ENCODE results near the gene PDE6D.

The PDE6D gene

GRCh38 chr2:231708773-231709635 lies 72.1 kb downstream of the PDE6D start:
- peaks cover 14 to 19% of the 10 kb centered on the region in 2 donors for H3K36me3 ChIP-seq (ENCODE audit: control insufficient read depth in 1 of 2, insufficient read depth in 2 of 2, low read length in 2 of 2)
- H3K27me3 ChIP-seq (ENCODE audit: low read depth, low read length), result no peaks in the 10 kb centered on the region
- peak overlapping the region; percentile 93 for H3K27ac ChIP-seq (ENCODE audit: low read length)
- H3K4me1 ChIP-seq (ENCODE audit: control insufficient read depth in 1 of 2, insufficient read depth in 2 of 2, low read length in 2 of 2), result peaks cover 30 to 32% of the 10 kb centered on the region in 2 donors
- peak overlapping the region; percentile 78 to 86 for H3K4me3 ChIP-seq (ENCODE audit: low read depth in 1 of 2, low read length in 2 of 2)
- no peaks in the 10 kb centered on the region for H3K9me3 ChIP-seq (ENCODE audit: control insufficient read depth in 1 of 2, low read length in 2 of 2)

GRCh38 chr2:231707927-231708772 lies 72.9 kb downstream of the PDE6D start, which contains the start of gene PTMA:
Gene PTMA, plus strand, starts transcription at chr2:231708525. Its CDS starts 182 bp downstream, at chr2:231708707.
- no peaks in the 10 kb centered on the region for H3K27me3 ChIP-seq (ENCODE audit: low read depth, low read length)

DNA sequence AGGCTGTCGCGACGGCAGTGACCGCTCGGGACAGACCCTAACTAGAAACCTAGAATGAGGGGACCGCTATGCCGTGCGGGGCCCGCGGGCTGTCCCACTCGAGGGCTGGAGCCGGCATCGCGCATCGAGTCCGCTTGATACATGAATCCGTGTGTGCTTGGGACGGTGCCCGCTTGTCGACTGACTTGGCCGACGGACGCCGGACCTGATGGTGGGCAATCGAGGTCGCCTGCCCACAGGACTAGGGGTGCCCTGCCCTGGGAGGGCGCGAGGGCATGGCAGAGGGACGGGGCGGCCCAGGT lies 73.5 kb downstream of the PDE6D start:
- H3K9me3 ChIP-seq (ENCODE audit: control insufficient read depth in 1 of 2, low read length in 2 of 2), result no peaks in the 10 kb centered on the region
- H3K4me1 ChIP-seq (ENCODE audit: control insufficient read depth in 1 of 2, insufficient read depth in 2 of 2, low read length in 2 of 2), result peaks cover 23 to 25% of the 10 kb centered on the region in 2 donors
- H3K36me3 ChIP-seq (ENCODE audit: control insufficient read depth in 1 of 2, insufficient read depth in 2 of 2, low read length in 2 of 2), result peaks cover 13 to 15% of the 10 kb centered on the region in 2 donors
- peak overlapping the region; percentile 98 for H3K27ac ChIP-seq (ENCODE audit: low read length)
- H3K4me3 ChIP-seq (ENCODE audit: low read depth in 1 of 2, low read length in 2 of 2), result peak overlapping the region; percentile 86
- H3K27me3 ChIP-seq (ENCODE audit: low read depth, low read length), result no peaks in the 10 kb centered on the region

More at GRCh38 chr2:231707927-231708772, 72.9 kb downstream of the PDE6D start, which contains the start of gene PTMA:
- H3K9me3 ChIP-seq (ENCODE audit: control insufficient read depth in 1 of 2, low read length in 2 of 2), result no peaks in the 10 kb centered on the region
- peak within 1 kb of the TSS; percentile 86 for H3K4me3 ChIP-seq (ENCODE audit: low read depth in 1 of 2, low read length in 2 of 2)
- H3K27ac ChIP-seq (ENCODE audit: low read length), result peak within 1 kb of the TSS; percentile 98
- H3K4me1 ChIP-seq (ENCODE audit: control insufficient read depth in 1 of 2, insufficient read depth in 2 of 2, low read length in 2 of 2), result peaks cover 23 to 25% of the 10 kb centered on the region in 2 donors
- H3K36me3 ChIP-seq (ENCODE audit: control insufficient read depth in 1 of 2, insufficient read depth in 2 of 2, low read length in 2 of 2), result peaks cover 14 to 15% of the 10 kb centered on the region in 2 donors

DNA sequence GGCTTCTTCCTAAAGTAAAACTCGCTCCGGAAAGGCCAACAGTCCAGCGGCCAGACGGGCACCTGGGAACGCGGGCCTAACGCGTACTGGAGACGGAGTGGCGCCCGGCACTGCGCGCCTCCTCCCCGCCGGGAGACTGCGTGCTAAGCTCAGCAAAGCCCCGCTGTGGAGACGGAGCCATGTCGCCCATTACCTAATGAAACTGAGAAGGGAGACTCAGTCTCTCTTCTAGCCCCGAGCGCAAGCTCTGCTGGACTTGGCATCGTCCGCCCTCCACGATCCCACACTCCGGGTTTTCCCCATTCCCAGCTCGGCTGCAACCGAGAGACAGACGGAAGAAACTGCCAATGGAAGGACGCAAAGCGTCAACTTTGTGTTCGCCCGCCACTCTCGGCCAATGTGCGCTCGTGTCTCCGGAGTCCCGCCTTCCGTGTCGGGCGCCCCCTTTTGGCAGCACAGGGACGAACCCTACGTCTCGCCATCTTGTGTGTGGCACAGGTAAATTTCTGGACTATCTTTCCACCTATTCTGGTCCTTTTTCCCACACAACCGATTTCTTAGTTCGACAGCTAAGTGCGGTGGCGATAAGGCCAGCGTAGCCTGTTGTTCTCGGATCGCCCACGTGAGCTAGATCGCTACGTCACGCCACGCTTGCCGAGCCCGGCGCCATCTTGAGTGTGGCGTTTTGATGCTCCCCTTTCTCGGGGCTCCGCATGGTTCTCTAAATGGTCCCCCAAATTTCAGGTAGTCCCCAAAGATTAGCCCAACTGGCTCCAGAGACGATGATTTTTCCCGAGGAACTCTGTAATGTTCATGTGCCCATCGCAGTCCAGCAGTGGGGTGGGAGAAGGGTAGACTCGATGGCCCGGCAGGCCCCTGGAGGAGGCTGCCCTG lies 74.1 kb downstream of the PDE6D start:
- H3K27ac ChIP-seq (ENCODE audit: low read length), result peak overlapping the region; percentile 98
- H3K36me3 ChIP-seq (ENCODE audit: control insufficient read depth in 1 of 2, insufficient read depth in 2 of 2, low read length in 2 of 2), result peaks cover 7 to 9% of the 10 kb centered on the region in 2 donors
- no peaks in the 10 kb centered on the region for H3K27me3 ChIP-seq (ENCODE audit: low read depth, low read length)
- H3K4me3 ChIP-seq (ENCODE audit: low read depth in 1 of 2, low read length in 2 of 2), result peak overlapping the region; percentile 86
- no peaks in the 10 kb centered on the region for H3K9me3 ChIP-seq (ENCODE audit: control insufficient read depth in 1 of 2, low read length in 2 of 2)
- H3K4me1 ChIP-seq (ENCODE audit: control insufficient read depth in 1 of 2, insufficient read depth in 2 of 2, low read length in 2 of 2), result peaks cover 18 to 22% of the 10 kb centered on the region in 2 donors

DNA sequence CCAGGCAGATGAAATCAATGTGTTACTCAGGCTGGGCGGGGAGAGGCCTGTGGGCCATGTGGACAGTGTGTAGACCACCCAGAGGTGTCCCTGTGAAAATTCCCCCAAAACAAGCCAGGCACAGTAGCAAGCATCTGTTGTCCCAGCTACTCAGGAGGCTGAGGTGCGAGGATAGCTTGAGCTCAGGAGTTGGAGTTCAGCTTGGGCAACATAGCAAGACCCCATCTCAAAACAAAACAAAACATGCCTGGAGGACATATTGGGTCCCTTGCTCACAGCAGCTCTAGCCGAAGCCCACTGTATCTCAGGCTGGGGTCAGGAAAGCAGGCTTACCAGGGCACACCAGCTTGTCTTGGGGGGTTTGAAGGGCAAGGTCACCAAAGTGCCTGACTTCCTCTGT lies 77.1 kb downstream of the PDE6D start:
- Histone ChIP-seq H3K27ac (ENCODE audit: low read length) (no peak overlapping the region), H3K27me3 (ENCODE audit: low read depth, low read length) (no peaks in the 10 kb centered on the region), H3K36me3 (ENCODE audit: control insufficient read depth in 1 of 2, insufficient read depth in 2 of 2, low read length in 2 of 2) (peaks cover 0 to 5% of the 10 kb centered on the region in 2 donors), H3K4me1 (ENCODE audit: control insufficient read depth in 1 of 2, insufficient read depth in 2 of 2, low read length in 2 of 2) (peaks cover 9 to 20% of the 10 kb centered on the region in 2 donors), H3K9me3 (ENCODE audit: control insufficient read depth in 1 of 2, low read length in 2 of 2) (no peaks in the 10 kb centered on the region), H3K4me3 (ENCODE audit: low read depth in 1 of 2, low read length in 2 of 2) (no peak overlapping the region)

DNA sequence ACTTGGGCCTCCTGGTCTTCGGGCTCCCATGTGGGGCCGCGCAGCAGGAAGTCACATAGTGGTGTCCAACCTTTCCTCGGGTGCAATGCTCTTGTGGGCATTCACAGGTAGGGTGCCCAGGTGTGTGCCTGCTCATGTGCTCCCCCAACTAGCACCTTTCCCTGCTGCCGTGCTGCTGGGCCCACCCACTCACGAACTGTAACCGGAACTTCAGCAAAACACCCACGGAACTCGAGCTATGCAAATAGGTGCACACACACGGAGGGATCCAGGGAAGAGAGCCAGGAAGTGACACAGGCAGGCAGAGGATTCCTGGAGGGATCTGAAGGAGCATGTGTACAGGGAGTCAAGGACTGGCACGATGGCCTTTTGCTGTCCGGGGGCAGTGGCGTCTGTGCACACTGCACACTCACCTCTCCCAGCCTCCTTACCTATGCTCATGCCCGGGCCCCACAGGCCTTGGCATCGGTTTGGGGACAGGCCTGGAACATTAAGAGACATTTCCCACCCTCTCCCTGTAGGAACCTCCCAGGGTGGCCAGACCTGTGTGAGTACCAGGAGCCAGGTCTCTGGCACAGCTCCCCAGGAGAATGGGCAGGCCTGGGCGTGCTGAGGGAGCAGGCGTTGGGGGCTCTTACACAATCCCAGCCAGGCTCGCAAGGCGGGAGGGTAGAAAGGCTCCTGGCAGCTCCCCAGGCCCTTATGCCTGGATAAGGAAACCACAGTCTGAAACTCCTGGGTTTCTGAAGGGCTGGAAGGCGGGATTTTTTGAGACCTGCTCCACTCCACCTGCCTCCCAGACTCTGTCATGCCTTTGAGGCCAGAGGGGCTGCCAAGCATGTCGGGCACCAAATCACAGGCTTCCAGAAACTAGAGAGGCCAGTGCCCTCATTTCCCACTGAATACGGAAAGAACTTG lies 79.4 kb downstream of the PDE6D start:
- H3K9me3 ChIP-seq (ENCODE audit: control insufficient read depth in 1 of 2, low read length in 2 of 2), result no peaks in the 10 kb centered on the region
- no peak overlapping the region for H3K27ac ChIP-seq (ENCODE audit: low read length)
- H3K36me3 ChIP-seq (ENCODE audit: control insufficient read depth in 1 of 2, insufficient read depth in 2 of 2, low read length in 2 of 2), result no peaks in the 10 kb centered on the region
- no peaks in the 10 kb centered on the region for H3K27me3 ChIP-seq (ENCODE audit: low read depth, low read length)
- H3K4me3 ChIP-seq (ENCODE audit: low read depth in 1 of 2, low read length in 2 of 2), result no peak overlapping the region
- H3K4me1 ChIP-seq (ENCODE audit: control insufficient read depth in 1 of 2, insufficient read depth in 2 of 2, low read length in 2 of 2), result peaks cover 9 to 20% of the 10 kb centered on the region in 2 donors

DNA sequence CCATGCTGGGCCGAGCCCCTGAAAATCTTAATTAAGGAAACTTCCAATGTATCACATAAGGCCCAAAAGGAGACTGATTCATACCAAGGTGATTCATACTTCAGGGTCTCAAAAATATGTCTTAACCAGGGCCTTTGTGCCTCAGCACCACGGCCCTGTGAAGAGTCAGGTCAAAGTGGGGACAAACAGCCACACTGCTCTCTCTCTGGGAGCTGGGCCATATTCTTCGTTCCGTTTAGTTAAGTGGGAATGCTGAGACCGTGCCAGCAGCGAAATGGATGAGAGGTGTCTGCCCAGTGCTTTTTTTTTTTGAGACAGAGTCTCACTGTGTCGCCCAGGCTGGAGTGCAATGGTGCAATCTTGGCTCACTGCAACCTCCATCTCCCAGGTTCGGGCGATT lies 82.1 kb downstream of the PDE6D start:
- Histone ChIP-seq H3K9me3 (ENCODE audit: control insufficient read depth in 1 of 2, low read length in 2 of 2) (no peaks in the 10 kb centered on the region), H3K27me3 (ENCODE audit: low read depth, low read length) (no peaks in the 10 kb centered on the region), H3K4me1 (ENCODE audit: control insufficient read depth in 1 of 2, insufficient read depth in 2 of 2, low read length in 2 of 2) (peaks cover 0 to 9% of the 10 kb centered on the region in 2 donors), H3K36me3 (ENCODE audit: control insufficient read depth in 1 of 2, insufficient read depth in 2 of 2, low read length in 2 of 2) (no peaks in the 10 kb centered on the region), H3K4me3 (ENCODE audit: low read depth in 1 of 2, low read length in 2 of 2) (no peak overlapping the region), H3K27ac (ENCODE audit: low read length) (no peak overlapping the region)

DNA sequence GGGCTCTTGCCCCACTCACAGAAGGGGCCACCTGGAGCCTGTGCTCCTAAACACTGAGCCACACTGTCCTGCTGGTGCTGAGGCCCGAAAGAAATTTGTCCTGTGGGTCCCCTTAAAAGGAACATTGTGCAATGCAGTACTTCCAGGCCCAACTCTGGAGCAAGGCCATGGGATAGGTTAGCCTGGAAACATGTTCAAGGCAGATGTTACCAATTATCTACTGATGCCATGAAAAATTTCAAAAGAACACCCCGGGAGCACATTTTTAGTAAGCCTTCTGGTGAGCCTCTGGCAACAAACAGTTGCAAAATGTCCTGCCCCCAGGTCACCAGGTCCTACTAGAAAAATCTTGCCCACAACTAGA lies 85.1 kb downstream of the PDE6D start:
- Histone ChIP-seq H3K4me3 (ENCODE audit: low read depth in 1 of 2, low read length in 2 of 2) (no peak overlapping the region), H3K36me3 (ENCODE audit: control insufficient read depth in 1 of 2, insufficient read depth in 2 of 2, low read length in 2 of 2) (no peaks in the 10 kb centered on the region), H3K4me1 (ENCODE audit: control insufficient read depth in 1 of 2, insufficient read depth in 2 of 2, low read length in 2 of 2) (no peaks in the 10 kb centered on the region), H3K9me3 (ENCODE audit: control insufficient read depth in 1 of 2, low read length in 2 of 2) (no peaks in the 10 kb centered on the region), H3K27me3 (ENCODE audit: low read depth, low read length) (no peaks in the 10 kb centered on the region), H3K27ac (ENCODE audit: low read length) (no peak overlapping the region)

- H3K9me3 ChIP-seq (ENCODE audit: control insufficient read depth in 1 of 2, low read length in 2 of 2), result no peaks in the 10 kb centered on the region
- H3K4me3 ChIP-seq (ENCODE audit: low read depth in 1 of 2, low read length in 2 of 2), result no peak overlapping the region
- H3K4me1 ChIP-seq (ENCODE audit: control insufficient read depth in 1 of 2, insufficient read depth in 2 of 2, low read length in 2 of 2), result no peaks in the 10 kb centered on the region
- H3K27ac ChIP-seq (ENCODE audit: low read length), result no peak overlapping the region
- H3K36me3 ChIP-seq (ENCODE audit: control insufficient read depth in 1 of 2, insufficient read depth in 2 of 2, low read length in 2 of 2), result no peaks in the 10 kb centered on the region
- no peaks in the 10 kb centered on the region for H3K27me3 ChIP-seq (ENCODE audit: low read depth, low read length)
Observed at GRCh38 chr2:231693956-231694355, 87.1 kb downstream of the PDE6D start.

DNA sequence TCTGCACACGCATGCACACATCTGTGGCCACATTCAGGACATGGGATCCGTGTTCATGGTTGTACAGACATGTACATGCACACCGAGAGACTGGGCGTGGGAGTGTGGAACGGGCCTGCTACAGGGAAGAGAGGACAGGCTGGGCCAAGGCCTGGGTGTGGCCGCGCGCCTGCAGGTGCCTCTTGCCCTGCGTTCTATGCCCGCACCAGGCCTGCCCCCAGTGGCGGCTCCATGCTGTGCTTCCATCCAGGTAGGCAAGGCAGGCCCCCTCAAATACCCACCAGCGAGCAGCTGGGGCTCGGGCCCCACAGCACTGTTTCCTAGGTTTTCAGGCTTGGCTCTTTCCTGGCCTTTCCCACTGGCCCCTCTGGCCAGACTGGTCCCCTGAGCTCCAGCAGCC lies 88.2 kb downstream of the PDE6D start:
- H3K27ac ChIP-seq (ENCODE audit: low read length), result no peak overlapping the region
- no peaks in the 10 kb centered on the region for H3K36me3 ChIP-seq (ENCODE audit: control insufficient read depth in 1 of 2, insufficient read depth in 2 of 2, low read length in 2 of 2)

More for the DNA sequence above, 88.2 kb downstream of the PDE6D start:
- Histone ChIP-seq H3K4me3 (ENCODE audit: low read depth in 1 of 2, low read length in 2 of 2) (no peak overlapping the region), H3K4me1 (ENCODE audit: control insufficient read depth in 1 of 2, insufficient read depth in 2 of 2, low read length in 2 of 2) (no peaks in the 10 kb centered on the region), H3K9me3 (ENCODE audit: control insufficient read depth in 1 of 2, low read length in 2 of 2) (no peaks in the 10 kb centered on the region), H3K27me3 (ENCODE audit: low read depth, low read length) (no peaks in the 10 kb centered on the region)
